RWPE2 (cell line): Measurements from ENCODE around the gene EGFR.

Experiments used
- ATAC-seq: fragments of 200-7000 bp; cut with Tn5 transposase; 3 replicates; pipeline ENCODE4 v1.9.1; 2021; ENCODE audit warnings: low read depth
- DNase-seq: peaks from one replicate; pipeline ENCODE4 v3.0.0-alpha.2; 2020; ENCODE audit warnings: low spot score
- H3K27ac ChIP-seq: fragments of 450-650 bp; 2 replicates; pipeline ENCODE4 v1.5.1; 2017; ENCODE audit warnings: mild to moderate bottlenecking; ENCODE audit not compliant: poor library complexity, severe bottlenecking
- H3K27me3 ChIP-seq: fragments of 250-450 bp; sonication (Bioruptor Pico); 2 replicates; pipeline ENCODE4 v1.5.1; 2021; ENCODE audit warnings: mild to moderate bottlenecking, moderate library complexity; ENCODE audit not compliant: insufficient read depth, poor library complexity, severe bottlenecking
- H3K36me3 ChIP-seq: fragments of 250-450 bp; sonication (Bioruptor Pico); 2 replicates; pipeline ENCODE4 v1.5.1; 2020; ENCODE audit warnings: low read depth, mild to moderate bottlenecking, moderate library complexity
- H3K4me1 ChIP-seq: fragments of 250-450 bp; sonication (Bioruptor Pico); 2 replicates; pipeline ENCODE4 v1.5.1; 2021; ENCODE audit warnings: mild to moderate bottlenecking, moderate library complexity; ENCODE audit not compliant: insufficient read depth, poor library complexity, severe bottlenecking
- H3K4me3 ChIP-seq: fragments of 250-450 bp; sonication (Bioruptor Pico); 2 replicates; pipeline ENCODE4 v1.5.1; 2021; ENCODE audit warnings: mild to moderate bottlenecking, moderate library complexity; ENCODE audit not compliant: severe bottlenecking
- H3K9me3 ChIP-seq: fragments of 250-450 bp; sonication (Bioruptor Pico); 2 replicates; pipeline ENCODE4 v1.5.1; 2021; ENCODE audit warnings: mild to moderate bottlenecking, moderate library complexity; ENCODE audit not compliant: severe bottlenecking
- CTCF ChIP-seq: fragments of 450-650 bp; IDR thresholded peaks from one replicate; pipeline ENCODE4 v1.5.1; 2017; ENCODE audit warnings: mild to moderate bottlenecking, moderate library complexity; ENCODE audit not compliant: poor library complexity, severe bottlenecking

Gene EGFR

DNA sequence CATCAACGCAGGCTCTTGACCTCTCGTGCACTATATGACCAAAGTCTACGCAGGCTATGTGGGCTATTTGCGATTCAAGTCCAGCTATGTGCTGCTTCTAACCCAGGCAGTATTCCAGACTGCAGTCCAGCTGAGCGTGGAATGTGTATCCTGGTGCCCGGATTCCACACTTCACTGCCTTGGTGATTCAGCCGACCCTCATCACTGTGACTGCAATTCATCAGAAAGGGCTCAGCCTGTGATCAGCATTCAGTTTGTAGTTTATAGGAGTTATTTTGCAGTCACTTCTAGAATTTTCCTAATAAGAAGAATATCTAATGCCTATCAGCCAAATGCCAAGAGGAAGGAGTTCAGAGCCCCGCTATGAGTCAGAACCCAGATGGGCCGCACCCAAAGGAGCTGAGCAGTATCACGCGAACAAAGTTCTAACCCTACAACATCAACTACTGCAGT is 226.5 kb downstream of the EGFR start:
- no peak for TF ChIP-seq CTCF
- no peak overlapping the region for H3K4me3 ChIP-seq
- ATAC-seq: peak; percentile 56
- no peaks in the 10 kb centered on the region for H3K27me3 ChIP-seq
- H3K4me1 ChIP-seq: peaks cover 20% of the 10 kb centered on the region
- H3K9me3 ChIP-seq: no peaks in the 10 kb centered on the region
- no peak for DNase-seq
- H3K27ac ChIP-seq: no peak overlapping the region
- no peaks in the 10 kb centered on the region for H3K36me3 ChIP-seq

- no peaks in the 10 kb centered on the region for H3K9me3 ChIP-seq
- no peaks in the 10 kb centered on the region for H3K27me3 ChIP-seq
- ATAC-seq: peak; percentile 40; the same call in 2 of the 3 replicates
- no peak for DNase-seq
- no peak overlapping the region for H3K27ac ChIP-seq
- H3K4me1 ChIP-seq: peaks cover 20% of the 10 kb centered on the region
- no peak overlapping the region for H3K4me3 ChIP-seq
- H3K36me3 ChIP-seq: no peaks in the 10 kb centered on the region
- no peak for TF ChIP-seq CTCF
Measured at GRCh38 chr7:55246171-55246570, 227.4 kb downstream of the EGFR start.

GRCh38 chr7:55247428-55247827 is 228.6 kb downstream of the EGFR start:
- Histone ChIP-seq H3K27me3 (no peaks in the 10 kb centered on the region), H3K27ac (no peak overlapping the region), H3K4me1 (peaks cover 20% of the 10 kb centered on the region), H3K36me3 (no peaks in the 10 kb centered on the region), H3K9me3 (no peaks in the 10 kb centered on the region), H3K4me3 (no peak overlapping the region)
- no peak for TF ChIP-seq CTCF
- ATAC-seq: peak; percentile 35; the same call in 1 of the 3 replicates
- DNase-seq: no peak

DNA sequence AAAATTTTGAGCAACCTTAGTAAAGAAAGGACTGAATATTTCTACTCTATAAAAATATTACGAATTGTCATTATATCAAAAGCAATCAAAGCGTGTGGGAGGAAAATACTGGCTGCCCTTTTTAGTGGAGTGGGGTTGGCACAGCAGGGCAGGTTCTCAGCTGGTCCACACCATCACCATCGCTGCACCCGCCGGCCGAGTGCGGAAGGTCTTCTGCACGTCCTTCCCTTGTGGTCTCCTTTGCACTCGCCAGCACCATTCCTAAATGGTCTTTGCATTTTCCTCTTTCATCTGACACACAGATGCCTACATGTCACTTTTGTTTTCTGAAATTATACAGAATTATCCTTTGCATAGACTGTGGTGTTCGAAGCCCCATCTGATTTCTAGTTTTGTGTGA is 229.7 kb downstream of the EGFR start:
- no peaks in the 10 kb centered on the region for H3K36me3 ChIP-seq

More for the DNA sequence above, 229.7 kb downstream of the EGFR start:
- ATAC-seq: no peak
- Histone ChIP-seq H3K4me3 (no peak overlapping the region), H3K9me3 (no peaks in the 10 kb centered on the region), H3K27me3 (no peaks in the 10 kb centered on the region), H3K27ac (no peak overlapping the region), H3K4me1 (peaks cover 20% of the 10 kb centered on the region)
- DNase-seq: no peak
- no peak for TF ChIP-seq CTCF
